Measurements from ENCODE around the gene FAM210A.
"Not testable (repeated sequence)": the region's sequence is repeated elsewhere in the genome, so short reads cannot be mapped to it uniquely, and the experiment has no call there.

Gene FAM210A

DNA sequence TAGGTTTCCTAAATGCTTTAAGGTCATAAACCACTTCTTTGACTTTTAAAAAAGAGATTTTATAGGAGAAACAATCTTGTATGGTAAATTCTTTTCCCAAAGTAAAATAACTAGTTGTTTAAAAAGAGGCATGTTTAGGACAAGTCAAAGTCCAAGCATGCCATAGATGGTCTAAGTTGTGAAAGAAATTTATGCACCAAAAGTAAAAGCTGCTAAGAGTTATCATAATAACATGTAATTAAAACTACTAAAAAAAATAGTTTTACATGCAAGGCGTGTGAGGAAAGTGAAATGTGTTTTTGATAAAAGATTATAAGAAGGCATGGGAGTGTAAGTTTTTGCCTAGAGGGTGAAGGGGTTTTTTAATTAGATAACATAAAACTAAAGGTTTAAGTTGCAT is 22.5 kb downstream of the FAM210A start:
- DNase-seq (ENCODE audit: low read depth in 2 of 2): no peak

DNA sequence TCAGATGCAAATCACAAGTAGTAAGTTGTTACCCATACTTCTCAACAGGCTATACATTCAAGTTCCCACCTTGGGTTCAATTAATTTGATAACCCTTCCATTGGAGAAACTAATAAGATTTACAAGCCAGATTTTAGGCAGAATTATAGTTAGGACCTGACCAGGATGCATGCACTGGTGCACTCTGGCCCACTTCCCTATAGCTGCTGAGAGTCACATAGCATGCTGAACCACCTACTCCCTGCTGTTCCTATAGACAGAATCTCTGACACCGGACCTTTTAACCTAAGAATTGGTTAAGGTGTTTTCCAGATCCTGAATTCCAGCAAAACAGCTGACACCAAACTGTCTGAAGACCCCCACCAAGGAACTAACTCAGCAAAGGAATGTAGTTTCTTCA is 26.2 kb downstream of the FAM210A start:
- DNase-seq (ENCODE audit: low read depth in 2 of 2): no peak

DNA sequence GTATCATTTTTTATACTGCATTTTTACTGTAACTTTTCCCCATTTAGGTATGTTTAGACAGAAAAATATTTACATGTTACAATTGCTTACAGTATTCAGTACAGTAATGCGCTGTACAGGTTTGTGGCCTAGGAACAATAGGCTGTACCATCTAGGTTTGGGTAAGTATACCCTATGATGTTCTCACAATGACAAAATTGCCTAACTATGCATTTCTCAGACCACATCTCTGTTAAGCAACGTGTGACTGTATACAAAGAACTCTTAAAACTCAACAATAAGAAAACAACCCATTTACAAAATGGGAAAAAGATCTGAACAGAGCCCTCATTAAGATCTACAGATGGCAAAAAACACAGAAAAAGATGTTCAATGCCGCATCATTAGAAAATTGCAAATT is 29.4 kb downstream of the FAM210A start:
- no peak for DNase-seq (ENCODE audit: low read depth in 2 of 2)

DNA sequence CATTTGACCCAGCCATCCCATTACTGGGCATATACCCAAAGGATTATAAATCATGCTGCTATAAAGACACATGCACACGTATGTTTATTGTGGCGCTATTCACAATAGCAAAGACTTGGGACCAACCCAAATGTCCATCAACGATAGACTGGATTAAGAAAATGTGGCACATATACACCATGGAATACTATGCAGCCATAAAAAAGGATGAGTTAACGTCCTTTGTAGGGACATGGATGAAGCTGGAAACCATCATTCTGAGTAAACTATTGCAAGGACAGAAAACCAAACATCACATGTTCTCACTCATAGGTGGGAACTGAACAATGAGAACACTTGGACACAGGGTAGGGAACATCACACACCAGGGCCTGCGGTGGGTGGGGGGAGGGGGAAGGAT is 31.0 kb downstream of the FAM210A start:
- DNase-seq (ENCODE audit: low read depth in 2 of 2): not testable (repeated sequence)

DNA sequence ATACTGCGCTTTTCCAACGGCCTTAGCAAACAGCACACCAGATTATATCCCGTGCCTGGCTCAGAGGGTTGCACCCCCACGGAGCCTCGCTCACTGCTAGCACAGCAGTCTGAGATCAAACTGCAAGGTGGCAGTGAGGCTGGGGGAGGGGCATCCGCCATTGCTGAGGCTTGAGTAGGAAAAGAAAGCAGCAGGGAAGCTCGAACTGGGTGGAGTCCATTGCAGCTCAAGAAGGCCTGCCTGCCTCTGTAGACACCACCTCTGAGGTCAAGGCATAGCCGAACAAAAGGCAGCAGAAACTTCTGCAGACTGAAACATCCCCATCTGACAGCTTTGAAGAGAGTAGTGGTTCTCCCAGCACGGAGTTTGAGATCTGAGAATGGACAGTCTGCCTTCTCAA is 36.3 kb downstream of the FAM210A start:
- not testable (repeated sequence) for DNase-seq (ENCODE audit: low read depth in 2 of 2)

DNA sequence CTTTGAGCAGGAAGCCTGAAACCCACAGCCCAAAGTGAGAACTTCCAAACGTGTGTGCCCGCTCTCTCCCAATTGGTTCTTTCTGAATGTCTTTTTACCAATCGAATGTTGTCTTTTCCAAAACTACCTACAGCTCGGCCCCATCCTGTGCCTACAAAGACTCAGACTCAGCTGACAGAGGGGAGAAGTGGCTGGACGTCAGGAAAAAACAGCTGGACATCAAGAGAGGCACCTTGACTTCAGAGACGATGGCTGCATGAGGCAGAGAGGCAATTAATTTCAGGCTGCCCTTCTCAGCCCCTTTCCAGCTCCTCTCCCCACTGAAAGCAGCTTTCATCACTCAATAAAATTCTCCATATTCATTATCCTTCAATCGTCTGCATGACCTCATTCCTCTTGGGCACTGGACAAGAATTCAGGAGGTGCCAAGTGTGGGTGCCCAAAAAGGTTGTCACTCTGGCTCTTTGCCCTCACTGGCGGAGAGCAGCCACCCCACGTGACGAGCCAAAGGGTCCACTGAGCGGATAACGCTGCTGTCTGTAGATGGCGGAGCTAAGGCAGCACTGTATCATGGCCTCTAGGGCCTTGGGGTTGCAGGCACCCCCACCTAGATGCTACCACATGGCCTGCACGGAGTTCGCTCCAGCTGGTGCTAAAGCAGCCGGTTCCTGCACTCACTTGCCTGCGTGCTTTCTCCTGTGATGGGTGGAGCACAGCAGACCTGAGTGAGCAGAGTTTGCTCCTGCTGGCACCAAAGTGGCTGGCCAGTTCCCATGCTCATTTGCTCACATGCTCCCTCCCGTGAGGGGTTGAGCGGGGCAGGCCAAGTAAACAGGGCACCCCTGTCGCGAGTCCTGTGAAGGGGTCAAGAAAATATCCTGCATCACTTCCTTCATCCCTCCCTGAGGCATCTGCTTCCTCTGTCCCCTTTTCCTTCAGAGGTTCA is 37.9 kb downstream of the FAM210A start:
- no peak for DNase-seq (ENCODE audit: low read depth in 2 of 2)

DNA sequence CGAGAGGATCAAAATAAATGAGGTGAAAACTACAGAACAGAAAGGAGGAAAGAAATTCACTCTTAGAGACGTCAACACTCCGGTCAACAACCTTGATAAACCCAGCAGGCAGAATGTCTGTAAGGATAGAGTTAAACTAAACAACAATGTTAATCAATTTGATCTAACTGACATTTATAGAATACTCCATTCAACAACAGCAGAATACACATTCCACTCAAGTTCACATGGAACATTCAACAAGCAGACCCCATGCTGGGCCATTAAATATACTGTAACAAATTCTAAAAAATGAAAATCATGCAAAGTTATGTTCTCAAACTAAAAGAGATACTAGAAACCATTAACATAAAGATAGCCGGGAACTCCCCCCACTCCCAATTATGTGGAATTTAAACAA is 41.8 kb downstream of the FAM210A start:
- no peak for DNase-seq (ENCODE audit: low read depth in 2 of 2)

DNA sequence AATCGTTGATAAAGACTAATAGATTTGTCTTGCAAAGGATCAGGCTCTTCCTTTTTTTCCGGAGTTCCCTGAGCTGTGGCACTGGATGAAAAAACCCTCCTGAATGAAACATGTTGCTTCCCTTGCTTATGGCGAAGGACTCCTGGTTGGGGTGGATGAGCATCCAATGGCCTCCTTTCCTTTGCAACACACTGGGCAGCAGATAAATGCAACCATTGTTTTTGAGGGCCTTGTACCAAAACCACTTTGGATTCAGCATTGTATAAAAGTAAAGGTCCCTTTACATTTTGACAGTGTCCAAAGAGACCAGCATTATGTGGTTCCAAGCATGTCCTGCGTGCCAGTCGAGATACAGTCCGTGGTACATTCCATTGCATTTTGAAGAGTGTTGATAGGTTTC is 44.7 kb downstream of the FAM210A start:
- no peak for DNase-seq (ENCODE audit: low read depth in 2 of 2)

DNA sequence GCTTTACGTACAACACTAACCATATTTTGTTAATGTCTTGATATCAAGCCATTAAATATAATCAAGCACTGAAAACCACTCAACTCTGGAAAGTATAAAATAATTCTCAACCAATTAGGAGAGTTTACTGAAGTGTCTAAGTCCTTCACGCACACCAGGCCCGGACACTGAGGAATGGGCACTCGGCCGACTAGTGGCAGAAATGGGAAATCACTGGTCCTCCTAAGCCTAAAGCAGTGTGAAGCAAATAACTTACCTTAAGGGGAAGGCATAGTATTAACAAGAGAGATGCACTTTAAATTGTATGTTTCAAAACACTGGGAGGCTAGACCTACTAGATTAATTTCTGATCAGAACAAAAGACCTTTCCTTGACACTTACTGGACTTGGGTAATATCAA is 45.7 kb downstream of the FAM210A start:
- no peak for DNase-seq (ENCODE audit: low read depth in 2 of 2)

DNA sequence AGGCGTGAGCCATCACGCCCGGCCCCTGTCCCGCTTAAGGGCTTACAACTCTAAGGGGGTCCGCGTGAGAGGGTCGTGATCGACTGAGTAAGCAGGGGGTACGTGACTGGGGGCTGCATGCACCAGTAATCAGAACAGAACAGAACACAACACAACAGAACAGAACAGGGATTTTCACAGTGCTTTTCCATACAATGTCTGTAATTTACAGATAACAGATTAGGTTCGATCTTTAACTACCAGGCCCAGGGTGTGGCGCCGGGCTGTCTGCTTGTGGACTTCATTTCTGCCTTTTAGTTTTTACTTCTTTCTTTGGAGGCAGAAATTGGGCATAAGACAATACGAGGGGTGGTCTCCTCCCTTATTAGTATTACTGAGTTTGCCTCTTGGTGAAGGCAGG is 49.0 kb downstream of the FAM210A start:
- DNase-seq (ENCODE audit: low read depth in 2 of 2): not testable (repeated sequence)

DNA sequence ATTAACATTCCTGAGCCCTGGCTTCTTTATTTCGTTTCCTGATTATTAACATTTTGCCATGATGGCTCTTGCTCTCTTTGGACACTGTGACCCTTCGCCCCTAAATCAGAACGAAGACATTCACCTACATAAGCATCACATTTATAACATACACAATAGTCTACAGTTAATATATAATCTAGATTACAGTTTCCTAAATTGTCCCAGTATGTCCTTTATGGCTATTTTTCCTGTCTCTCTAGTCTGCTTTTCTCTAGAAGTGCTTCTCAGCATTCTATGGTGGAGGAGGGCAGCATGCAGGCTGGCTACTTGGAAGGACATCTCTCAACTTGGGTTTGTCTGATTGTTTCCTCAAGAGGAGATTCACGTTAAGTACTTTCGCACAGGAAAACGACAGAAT is 49.9 kb downstream of the FAM210A start:
- DNase-seq (ENCODE audit: low read depth in 2 of 2): no peak

DNA sequence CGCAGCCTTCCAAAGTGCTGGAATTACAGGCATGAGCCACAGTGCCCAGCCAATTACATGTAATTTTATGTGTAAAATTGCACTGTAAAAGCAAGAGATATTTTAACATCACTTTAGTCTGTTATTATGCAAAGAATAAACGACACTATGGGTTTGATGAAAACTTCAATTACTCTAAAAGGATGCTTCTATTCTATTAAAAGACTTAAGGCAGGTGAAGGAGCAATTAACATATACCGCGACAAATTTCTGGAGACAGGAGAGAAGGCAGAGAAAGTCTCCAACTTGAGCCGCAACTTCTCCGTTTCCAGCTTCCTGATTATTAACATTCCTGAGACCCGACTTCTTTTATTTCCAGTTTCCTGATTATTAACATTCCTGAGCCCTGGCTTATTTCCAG is 53.7 kb downstream of the FAM210A start:
- DNase-seq (ENCODE audit: low read depth in 2 of 2): no peak

DNA sequence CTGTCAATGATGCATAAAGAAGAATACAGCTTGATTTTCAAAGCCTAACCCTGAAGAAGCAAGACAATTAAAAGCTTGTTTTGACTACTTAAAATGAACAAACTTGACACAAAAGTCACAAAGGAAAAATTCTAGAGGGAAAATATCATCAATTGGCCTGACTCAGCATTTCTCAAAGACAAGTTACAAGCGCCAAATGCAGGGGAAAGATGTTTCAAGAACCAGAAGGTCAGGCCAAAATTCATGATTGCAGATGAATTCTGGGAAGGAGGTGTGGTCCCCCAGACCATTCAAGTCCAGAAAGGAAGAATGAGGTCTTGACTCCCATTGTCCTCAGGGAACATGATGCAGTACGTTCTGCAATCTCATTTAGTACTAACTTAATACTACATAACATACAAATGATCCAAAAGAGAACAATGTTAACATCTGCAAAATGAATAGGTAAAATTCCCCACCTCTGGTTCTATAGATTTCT is 64.5 kb downstream of the FAM210A start:
- DNase-seq (ENCODE audit: low read depth in 2 of 2): no peak

DNA sequence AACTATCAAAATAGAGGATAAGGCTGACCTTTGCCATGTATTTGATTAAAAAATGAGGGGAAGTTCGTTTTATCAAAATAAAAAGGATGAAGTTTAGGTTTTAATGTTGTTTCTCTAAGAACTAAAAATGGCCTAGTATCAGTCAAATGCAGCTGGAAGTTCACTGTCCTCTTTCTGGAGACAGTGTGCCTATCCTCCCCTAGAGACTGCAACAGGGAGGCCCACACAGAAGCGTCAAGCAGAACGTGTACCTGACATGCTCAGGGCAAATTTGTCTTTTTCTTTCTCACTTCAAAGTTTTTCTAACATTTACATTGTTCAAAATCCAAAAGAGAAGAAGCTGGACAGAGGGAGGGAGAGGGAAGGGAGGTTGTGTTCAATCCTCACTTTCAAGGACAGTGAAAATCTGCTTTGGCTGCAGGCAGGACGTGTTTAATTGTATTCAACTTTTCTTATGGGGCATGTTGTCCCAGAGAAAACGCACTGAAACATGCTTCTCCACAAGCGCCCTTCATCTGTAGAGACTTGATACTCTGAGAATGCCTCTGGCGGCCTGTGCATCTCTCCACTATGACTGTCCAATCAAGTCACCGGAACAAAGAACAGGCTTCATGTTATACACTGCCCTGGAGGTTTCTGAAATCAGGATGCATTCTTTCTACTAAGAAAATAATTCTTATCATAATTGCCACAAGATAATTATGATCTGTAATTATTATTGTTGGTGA is 65.1 kb downstream of the FAM210A start:
- no peak for DNase-seq (ENCODE audit: low read depth in 2 of 2)

DNA sequence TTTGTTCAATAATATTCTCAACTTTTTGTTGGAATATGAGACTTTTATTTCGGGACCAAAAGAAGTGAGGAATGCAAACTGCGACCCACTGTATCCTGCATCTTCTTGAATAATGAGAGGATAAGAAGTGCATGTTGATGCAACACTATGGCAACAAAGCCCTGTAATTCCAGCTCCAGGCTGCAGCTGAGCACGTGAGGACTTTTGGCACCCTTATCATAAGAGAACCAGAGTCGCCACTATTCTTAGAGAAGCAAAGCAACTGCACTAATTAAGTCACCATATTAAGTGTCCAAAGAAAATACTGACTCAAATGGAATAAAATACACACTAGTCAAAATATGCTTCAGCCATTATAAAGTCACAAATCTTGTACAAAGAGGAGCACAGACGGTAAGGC is 65.8 kb downstream of the FAM210A start:
- no peak for DNase-seq (ENCODE audit: low read depth in 2 of 2)

DNA sequence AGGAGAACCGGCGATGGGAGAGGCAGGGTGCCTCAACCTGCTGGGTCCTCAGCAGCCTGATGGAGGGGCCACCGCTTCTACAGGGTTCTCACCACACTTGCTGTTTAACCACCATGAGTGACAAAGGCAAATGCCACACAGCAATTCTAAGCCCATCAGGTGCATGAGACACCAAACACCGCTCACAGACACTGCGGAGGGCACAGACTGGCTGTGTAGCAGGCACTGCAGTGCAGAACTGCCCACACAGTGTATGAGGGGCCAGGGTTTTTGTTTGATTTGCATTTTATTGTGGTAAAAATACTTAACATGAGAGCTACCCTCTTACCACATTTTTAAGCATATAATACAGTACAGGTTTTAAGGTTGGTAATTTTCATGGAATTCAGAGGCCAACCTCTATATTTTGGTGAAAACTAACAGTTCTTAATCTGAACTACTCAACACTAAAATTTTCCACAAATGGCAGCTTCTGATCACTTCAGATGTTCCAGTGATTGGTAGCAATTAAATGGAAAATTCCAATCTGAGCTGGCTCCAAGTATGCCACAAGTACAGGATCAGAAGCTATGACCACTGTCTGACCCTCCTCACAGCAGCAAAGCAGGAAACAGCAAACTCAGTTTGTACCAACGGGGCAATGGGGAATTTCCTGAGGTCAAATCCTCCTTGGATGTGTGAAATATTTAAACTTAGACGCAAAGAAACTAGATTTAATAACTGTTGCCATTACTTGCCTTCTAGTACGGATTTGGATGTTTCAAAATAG is 67.7 kb downstream of the FAM210A start:
- no peak for DNase-seq (ENCODE audit: low read depth in 2 of 2)

DNA sequence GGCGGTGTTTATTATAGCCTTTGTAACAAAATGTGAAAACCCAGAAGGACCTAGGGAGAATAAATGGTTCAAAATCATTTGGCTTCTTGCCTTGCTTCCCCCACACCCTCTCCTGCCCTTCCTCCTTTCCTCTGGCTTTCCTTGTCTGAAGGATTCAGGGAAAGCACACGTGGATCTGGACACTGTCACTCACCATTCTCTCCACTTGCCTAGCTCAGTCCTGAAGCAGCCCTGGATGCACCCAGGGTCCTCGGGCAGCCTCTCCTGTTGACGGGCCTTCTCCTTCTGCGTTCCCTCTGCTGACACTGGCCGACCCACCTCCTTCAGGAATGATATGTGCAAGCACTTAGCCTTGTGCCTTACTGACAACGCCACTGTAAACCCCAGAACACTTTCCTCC is 68.4 kb downstream of the FAM210A start:
- DNase-seq (ENCODE audit: low read depth in 2 of 2): no peak

DNA sequence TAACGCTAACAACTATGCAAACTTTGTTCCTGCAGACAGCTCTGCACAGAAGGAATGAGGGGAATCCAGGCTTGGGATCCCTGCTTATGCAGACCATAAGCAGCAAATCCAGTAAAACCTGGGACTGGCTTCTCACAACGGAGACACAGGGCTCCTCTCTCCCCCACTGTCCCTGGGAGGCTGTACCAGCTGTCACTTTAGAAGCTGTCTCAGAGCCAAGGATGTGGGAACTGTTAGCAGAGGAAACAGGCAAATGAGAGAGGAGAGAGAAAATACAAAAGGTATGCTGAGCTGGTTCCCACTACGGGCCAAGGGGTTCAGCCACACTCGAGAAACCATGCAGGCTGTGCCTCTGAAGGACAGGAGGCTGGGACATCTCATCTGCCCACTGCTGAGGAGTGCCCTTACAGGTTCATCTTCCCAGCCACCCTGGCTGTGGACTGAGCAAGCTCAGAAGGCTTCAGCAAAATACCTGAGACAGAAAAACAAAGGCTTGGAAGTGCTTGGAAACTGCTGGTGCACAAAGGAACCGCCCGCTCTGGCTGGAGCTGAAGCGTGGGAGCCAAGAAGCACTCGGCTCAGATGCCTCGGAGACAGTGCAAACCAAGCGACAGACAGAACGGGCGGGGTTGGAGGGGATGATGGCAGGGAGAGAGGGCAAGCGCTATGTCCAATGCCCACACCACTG is 72.5 kb downstream of the FAM210A start:
- DNase-seq (ENCODE audit: low read depth in 2 of 2): no peak

DNA sequence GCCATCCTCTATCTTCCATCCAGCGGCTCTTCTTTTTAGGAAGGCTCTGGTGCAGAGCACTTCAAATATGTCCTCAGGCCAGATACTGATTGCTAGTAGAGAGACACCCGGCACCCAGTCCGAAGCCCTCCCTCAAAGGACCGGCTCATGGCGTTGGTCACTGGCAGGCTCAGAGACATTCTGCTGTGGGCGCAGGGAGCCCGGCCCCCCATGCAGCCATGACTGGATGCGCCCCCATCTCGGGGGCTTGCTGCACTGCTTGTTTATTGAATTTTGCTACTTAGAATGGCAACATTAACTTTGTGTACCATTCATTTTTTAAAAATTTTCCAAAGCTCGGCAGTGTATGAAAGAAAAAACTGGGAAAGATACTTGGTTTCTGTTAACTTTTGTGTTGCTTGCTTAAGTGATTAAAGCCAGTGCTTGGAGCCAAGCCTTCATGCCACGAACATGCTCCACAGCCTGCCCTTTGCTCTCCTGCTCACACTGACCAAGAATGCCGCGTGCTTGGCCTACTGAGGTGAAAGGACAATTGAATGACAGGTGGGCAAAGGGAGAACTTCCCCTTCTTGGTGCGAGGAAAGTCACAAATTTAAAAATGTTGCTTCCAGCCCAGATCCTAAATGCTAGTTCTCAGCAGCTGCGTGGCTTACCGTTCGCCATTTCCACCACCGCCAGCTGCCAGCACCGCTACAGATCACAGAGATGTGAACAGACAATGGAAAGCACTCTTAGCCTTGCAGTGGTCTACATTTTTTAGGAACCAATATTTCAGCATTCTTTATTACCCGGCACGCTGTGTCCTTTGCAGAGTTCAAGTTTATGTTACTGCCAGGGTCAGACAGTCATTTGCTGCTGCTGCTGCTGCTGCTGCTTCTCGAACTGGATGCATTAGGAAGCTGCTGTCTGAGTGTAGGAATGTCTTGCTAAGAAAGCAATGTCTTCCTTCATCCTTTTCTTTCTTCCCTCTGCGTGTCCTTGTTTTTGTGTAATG is 76.7 kb downstream of the FAM210A start:
- DNase-seq (ENCODE audit: low read depth in 2 of 2): no peak

DNA sequence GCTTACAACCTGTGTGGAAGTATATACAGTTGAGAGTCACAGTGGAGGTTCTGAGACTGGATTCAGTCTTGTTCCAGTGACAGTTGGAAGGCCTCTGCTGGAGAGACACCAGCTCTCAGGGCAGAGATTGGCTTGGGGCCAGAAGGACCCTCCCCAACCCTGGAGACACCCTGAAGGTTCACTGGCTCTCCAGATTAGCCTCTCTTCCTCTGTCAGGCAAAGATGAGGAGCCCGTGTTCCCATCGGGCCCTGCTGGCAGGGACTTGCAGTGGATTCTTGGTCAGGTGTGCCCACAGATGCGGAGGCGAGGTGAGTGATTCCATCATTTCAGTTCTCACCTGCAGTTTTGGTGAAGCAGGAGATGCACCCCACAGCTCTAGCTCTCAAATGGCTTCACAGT is 78.6 kb downstream of the FAM210A start:
- no peak for DNase-seq (ENCODE audit: low read depth in 2 of 2)

All from stimulated activated CD8-positive, alpha-beta memory T cell treated with anti-CD3 and anti-CD28 coated beads, Interleukin-2, amount 100 ng/mL, for 48 hours (primary cell).